Left lung (tissue), 10 donors: ENCODE measurements around the gene FGGY. TPM values are rescaled to one million over a fixed set of nuclear protein-coding genes. Genes with fewer than 3 reads are reported as not detected.

Experiments used
- ATAC-seq: fragments of 200-7000 bp; cut with Tn5 transposase; one replicate; pipeline ENCODE4 v1.9.1; 2020; ENCODE audit warnings: moderate library complexity
- DNase-seq, 4 donors: peaks; one replicate each; pipeline ENCODE4 v3.0.0-alpha.2; 2013 to 2020
- H3K27ac ChIP-seq, 2 donors: fragments of 200-600 bp; sonication (generic) in 1 of 2; one replicate each; pipeline versions ENCODE4 v1.5.0 to v1.8.0; 2020 to 2021
- H3K27me3 ChIP-seq, 2 donors: fragments of 200-600 bp; sonication (generic) in 1 of 2; one replicate each; pipeline versions ENCODE4 v1.5.0 to v1.8.0; 2020 to 2021
- H3K36me3 ChIP-seq, 2 donors: fragments of 200-600 bp; sonication (generic) in 1 of 2; one replicate each; pipeline versions ENCODE4 v1.5.0 to v1.8.0; 2020 to 2021
- H3K4me1 ChIP-seq, 2 donors: fragments of 200-600 bp; one replicate each; pipeline ENCODE4 v1.8.0; 2021
- H3K4me3 ChIP-seq, 2 donors: fragments of 200-600 bp; sonication (generic) in 1 of 2; one replicate each; pipeline versions ENCODE4 v1.5.0 to v1.8.0; 2020 to 2021; ENCODE audit warnings: mild to moderate bottlenecking in 1 of 2
- H3K9me3 ChIP-seq, 2 donors: fragments of 200-600 bp; sonication (generic) in 1 of 2; one replicate each; pipeline versions ENCODE4 v1.5.0 to v1.8.0; 2020 to 2021
- CTCF ChIP-seq, 2 donors: fragments of 200-600 bp; sonication (generic) in 1 of 2; IDR thresholded peaks; one replicate each; pipeline versions ENCODE4 v1.5.0 to v1.8.0; 2021; ENCODE audit warnings: antibody characterized with exemption in 2 of 2
- intact Hi-C, 2 donors: fragments of 100-400 bp; cut with DNase I; formaldehyde crosslinking; loops; one replicate each; pipeline versions ENCODE4 v1.11.2 to v1.14.2; 2022
- polyA plus RNA-seq, 6 donors: library from polyadenylated mRNA; unstranded; fragments of 120-200 nt; gene quantifications; one replicate each; pipeline ENCODE4 v1.2.1, GENCODE V29; 2013; ENCODE audit not compliant: insufficient read length in 6 of 6
- total RNA-seq, 2 donors: library from RNA; stranded (reverse); fragmentation: NEBNext Ultra II Directional; extraction: Animal tissue kit (Norgen Biotek cat#: 25700); gene quantifications; one replicate each; pipeline ENCODE4 v1.2.1, GENCODE V29; 2021
- donor health status: DM: no; HTN: yes; CAD: no.
- donor health status: DM: no; HTN: no; CAD: no.

Gene FGGY
- total and polyA plus RNA-seq, 8 donors: 13.5 to 22.7 (median 18.4) TPM

GRCh38 chr1:59429656-59430055 is 132.8 kb downstream of the FGGY start:
- no peak overlapping the region for H3K27ac ChIP-seq
- no peak for TF ChIP-seq CTCF (IDR thresholded peaks at IDR 0.05)

GRCh38 chr1:59431566-59432294 is 134.8 kb downstream of the FGGY start:
- intact Hi-C loops: no loop called here
- DNase-seq (no peak), ATAC-seq (peak; percentile 47)
- Histone ChIP-seq H3K36me3 (no peaks in the 10 kb centered on the region), H3K4me1 (peaks cover 0 to 22% of the 10 kb centered on the region in 2 donors), H3K27me3 (no peaks in the 10 kb centered on the region), H3K27ac (no peak overlapping the region), H3K9me3 (no peaks in the 10 kb centered on the region), H3K4me3 (no peak overlapping the region)
- no peak for TF ChIP-seq CTCF (IDR thresholded peaks at IDR 0.05)

More at GRCh38 chr1:59429656-59430055, 132.8 kb downstream of the FGGY start:
- H3K4me1 ChIP-seq: peaks cover 0 to 18% of the 10 kb centered on the region in 2 donors
- no peak for DNase-seq
- ATAC-seq: no peak
- intact Hi-C loops: no loop called here
- H3K36me3 ChIP-seq: no peaks in the 10 kb centered on the region
- no peak overlapping the region for H3K4me3 ChIP-seq
- no peaks in the 10 kb centered on the region for H3K27me3 ChIP-seq
- no peaks in the 10 kb centered on the region for H3K9me3 ChIP-seq

- intact Hi-C loops: no loop called here
- peak overlapping the region; percentile 10 for H3K27ac ChIP-seq
- H3K4me3 ChIP-seq: no peak overlapping the region
- ATAC-seq: peak; percentile 71
- no peak for DNase-seq
- H3K27me3 ChIP-seq: no peaks in the 10 kb centered on the region
- peaks cover 1 to 22% of the 10 kb centered on the region in 2 donors for H3K4me1 ChIP-seq
- H3K36me3 ChIP-seq: no peaks in the 10 kb centered on the region
- H3K9me3 ChIP-seq: no peaks in the 10 kb centered on the region
- no peak for TF ChIP-seq CTCF (IDR thresholded peaks at IDR 0.05)
Measured at GRCh38 chr1:59432531-59433439, 135.9 kb downstream of the FGGY start.

- H3K27ac ChIP-seq: peak overlapping the region in 1 of 2 donors; percentile 10
- ATAC-seq: no peak
Measured at GRCh38 chr1:59433440-59433813, 136.5 kb downstream of the FGGY start.

More at GRCh38 chr1:59433440-59433813, 136.5 kb downstream of the FGGY start:
- Histone ChIP-seq H3K4me3 (no peak overlapping the region), H3K27me3 (no peaks in the 10 kb centered on the region), H3K36me3 (no peaks in the 10 kb centered on the region), H3K4me1 (peaks cover 6 to 22% of the 10 kb centered on the region in 2 donors), H3K9me3 (no peaks in the 10 kb centered on the region)
- TF ChIP-seq CTCF (IDR thresholded peaks at IDR 0.05): no peak
- no peak for DNase-seq
- intact Hi-C loops: no loop called here
